ENCODE data around the gene DDA1. TPM values are rescaled to one million over a fixed set of nuclear protein-coding genes. Genes with fewer than 3 reads are reported as not detected.

The DDA1 gene
- total RNA-seq, 1 experiment from 2014 or later = 48.1 TPM

Other genes starting within 250 kb of the DDA1 start
- gene HAUS8, start 234.1 kb upstream of the DDA1 start, total RNA-seq (2014; rRNA removed; shearing (Covaris generic)) = 10.1 and 11.1 TPM in 2 replicates
- gene MYO9B, start 233.8 kb upstream of the DDA1 start, total RNA-seq (2014; rRNA removed; shearing (Covaris generic)) = 29.3 and 30.8 TPM in 2 replicates
- gene USE1, start 94.2 kb upstream of the DDA1 start, total RNA-seq (2014; rRNA removed; shearing (Covaris generic)) = 30.5 and 36.4 TPM in 2 replicates
- 3.6 and 8.1 TPM in 2 replicates for gene OCEL1, start 83.3 kb upstream of the DDA1 start, total RNA-seq (2014; rRNA removed; shearing (Covaris generic))
- 84.2 and 89.7 TPM in 2 replicates for gene NR2F6, start 63.6 kb upstream of the DDA1 start, total RNA-seq (2014; rRNA removed; shearing (Covaris generic))
- 0.07 TPM in 1 of 2 replicates, not detected in the other for gene USHBP1, start 44.8 kb upstream of the DDA1 start, total RNA-seq (2014; rRNA removed; shearing (Covaris generic))
- 248 and 260 TPM in 2 replicates for gene BABAM1, start 42.1 kb upstream of the DDA1 start, total RNA-seq (2014; rRNA removed; shearing (Covaris generic))
- 0.35 and 1.3 TPM in 2 replicates for gene ANKLE1, start 27.7 kb upstream of the DDA1 start, total RNA-seq (2014; rRNA removed; shearing (Covaris generic))
- 0.23 and 0.24 TPM in 2 replicates for gene ABHD8, start 6.1 kb upstream of the DDA1 start, total RNA-seq (2014; rRNA removed; shearing (Covaris generic))
- 111 and 122 TPM in 2 replicates for gene MRPL34, start 3.7 kb upstream of the DDA1 start, total RNA-seq (2014; rRNA removed; shearing (Covaris generic))
- gene ANO8, start 25.3 kb downstream of the DDA1 start, total RNA-seq (2014; rRNA removed; shearing (Covaris generic)) = 2.1 and 2.3 TPM in 2 replicates
- 38.2 and 43.3 TPM in 2 replicates for gene GTPBP3, start 28.0 kb downstream of the DDA1 start, total RNA-seq (2014; rRNA removed; shearing (Covaris generic))
- gene PLVAP, start 67.8 kb downstream of the DDA1 start, total RNA-seq (2014; rRNA removed; shearing (Covaris generic)) = not detected in 2 replicates
- gene CCDC194, start 84.6 kb downstream of the DDA1 start, total RNA-seq (2014; rRNA removed; shearing (Covaris generic)) = not detected in 2 replicates
- 1.2 TPM in 1 of 2 replicates, not detected in the other for gene BST2, start 96.1 kb downstream of the DDA1 start, total RNA-seq (2014; rRNA removed; shearing (Covaris generic))
- gene MVB12A, start 110.5 kb downstream of the DDA1 start, total RNA-seq (2014; rRNA removed; shearing (Covaris generic)) = 72.1 and 78.0 TPM in 2 replicates
- not detected in 2 replicates for gene TMEM221, start 139.1 kb downstream of the DDA1 start, total RNA-seq (2014; rRNA removed; shearing (Covaris generic))
- not detected in 2 replicates for gene NXNL1, start 151.4 kb downstream of the DDA1 start, total RNA-seq (2014; rRNA removed; shearing (Covaris generic))
- gene SLC27A1, start 161.0 kb downstream of the DDA1 start, total RNA-seq (2014; rRNA removed; shearing (Covaris generic)) = 8.9 and 9.1 TPM in 2 replicates
- gene PGLS, start 202.1 kb downstream of the DDA1 start, total RNA-seq (2014; rRNA removed; shearing (Covaris generic)) = 61.6 and 75.0 TPM in 2 replicates
- 66.6 and 91.8 TPM in 2 replicates for gene COLGALT1, start 246.1 kb downstream of the DDA1 start, total RNA-seq (2014; rRNA removed; shearing (Covaris generic))

All from HT1080 (cell line).